ENCODE data around the gene SGCA.

Gene SGCA

DNA sequence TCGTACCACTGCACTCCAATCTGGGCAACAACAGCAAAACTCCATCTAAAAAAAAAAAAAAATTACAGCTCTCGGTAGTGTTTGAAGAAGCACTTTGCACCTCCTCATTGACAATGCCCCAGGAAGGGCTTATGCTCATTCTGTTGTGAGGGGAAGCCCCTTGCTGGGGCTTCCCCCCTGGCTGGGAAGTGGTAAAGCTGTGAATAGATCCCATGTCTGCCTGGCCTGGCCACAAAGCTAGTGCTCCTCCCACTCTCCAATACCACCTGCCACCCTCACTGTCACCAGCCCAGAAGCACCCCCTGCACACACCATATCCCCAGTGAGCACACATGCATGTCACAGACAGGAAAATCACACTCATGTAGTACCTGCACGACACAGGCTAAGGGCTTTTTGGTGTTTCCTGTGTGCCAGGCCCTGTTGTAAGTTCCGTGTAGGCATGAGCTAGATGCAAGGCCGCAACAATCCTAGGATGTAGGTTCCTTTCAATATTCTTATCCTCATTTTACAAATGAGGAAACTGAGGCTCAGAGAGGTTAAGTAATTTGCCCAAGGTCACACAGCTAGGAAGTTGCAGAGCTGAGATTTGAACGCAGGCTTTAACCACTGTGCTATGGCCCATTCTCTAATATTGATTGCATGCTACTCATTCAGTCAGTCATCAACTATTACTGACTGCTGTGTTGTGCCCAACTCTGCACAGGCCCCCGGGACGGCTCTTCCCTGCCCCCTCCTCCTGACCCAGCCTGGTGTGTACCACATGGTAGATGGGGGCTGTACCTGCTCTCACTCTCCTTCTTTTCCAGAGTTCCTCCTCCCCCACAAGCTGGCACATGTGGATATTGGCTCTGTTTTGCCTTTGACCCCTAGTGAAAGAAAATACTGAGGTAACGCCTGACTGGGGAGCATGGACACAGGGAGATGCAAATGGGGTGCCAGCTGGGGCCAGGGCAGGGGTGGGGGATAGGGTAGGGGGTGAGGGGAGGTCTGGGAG is 47.5 kb downstream of the SGCA start:
- Histone ChIP-seq H3K9me3 (ENCODE audit: low read length) (no peaks in the 10 kb centered on the region), H4K20me1 (ENCODE audit: insufficient read depth, low read length) (no peaks in the 10 kb centered on the region), H3K36me3 (ENCODE audit: insufficient read depth, low read length) (no peaks in the 10 kb centered on the region), H3K9ac (ENCODE audit: low read length) (no peak overlapping the region), H3K27ac (ENCODE audit: low read depth, low read length, poor library complexity, severe bottlenecking) (no peak overlapping the region), H3K4me3 (ENCODE audit: low read depth, low read length, poor library complexity, severe bottlenecking) (no peak overlapping the region), H3K79me2 (ENCODE audit: insufficient read depth, low read length) (no peaks in the 10 kb centered on the region), H3K4me1 (ENCODE audit: insufficient read depth, low read length, severe bottlenecking) (no peaks in the 10 kb centered on the region), H3K9me2 (ENCODE audit: low read depth, low read length) (no peaks in the 10 kb centered on the region), H3K27me3 (ENCODE audit: insufficient read depth, low read length) (peaks cover under 1% of the 10 kb centered on the region; the same call in 1 of the 2 replicates), H3F3A (ENCODE audit: insufficient read depth, low read length) (no peaks in the 10 kb centered on the region), H3K4me2 (ENCODE audit: low read length) (no peak overlapping the region), H2AFZ (ENCODE audit: low read length) (no peak overlapping the region)
- TF ChIP-seq, protein P1, sequence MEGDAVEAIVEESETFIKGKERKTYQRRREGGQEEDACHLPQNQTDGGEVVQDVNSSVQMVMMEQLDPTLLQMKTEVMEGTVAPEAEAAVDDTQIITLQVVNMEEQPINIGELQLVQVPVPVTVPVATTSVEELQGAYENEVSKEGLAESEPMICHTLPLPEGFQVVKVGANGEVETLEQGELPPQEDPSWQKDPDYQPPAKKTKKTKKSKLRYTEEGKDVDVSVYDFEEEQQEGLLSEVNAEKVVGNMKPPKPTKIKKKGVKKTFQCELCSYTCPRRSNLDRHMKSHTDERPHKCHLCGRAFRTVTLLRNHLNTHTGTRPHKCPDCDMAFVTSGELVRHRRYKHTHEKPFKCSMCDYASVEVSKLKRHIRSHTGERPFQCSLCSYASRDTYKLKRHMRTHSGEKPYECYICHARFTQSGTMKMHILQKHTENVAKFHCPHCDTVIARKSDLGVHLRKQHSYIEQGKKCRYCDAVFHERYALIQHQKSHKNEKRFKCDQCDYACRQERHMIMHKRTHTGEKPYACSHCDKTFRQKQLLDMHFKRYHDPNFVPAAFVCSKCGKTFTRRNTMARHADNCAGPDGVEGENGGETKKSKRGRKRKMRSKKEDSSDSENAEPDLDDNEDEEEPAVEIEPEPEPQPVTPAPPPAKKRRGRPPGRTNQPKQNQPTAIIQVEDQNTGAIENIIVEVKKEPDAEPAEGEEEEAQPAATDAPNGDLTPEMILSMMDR (IDR thresholded peaks at IDR 0.05; ENCODE audit: low read length): no peak; the same call in 1 of the 2 replicates
- TF ChIP-seq EZH2 (IDR thresholded peaks at IDR 0.05; ENCODE audit: borderline replicate concordance, low read length): no peak

DNA sequence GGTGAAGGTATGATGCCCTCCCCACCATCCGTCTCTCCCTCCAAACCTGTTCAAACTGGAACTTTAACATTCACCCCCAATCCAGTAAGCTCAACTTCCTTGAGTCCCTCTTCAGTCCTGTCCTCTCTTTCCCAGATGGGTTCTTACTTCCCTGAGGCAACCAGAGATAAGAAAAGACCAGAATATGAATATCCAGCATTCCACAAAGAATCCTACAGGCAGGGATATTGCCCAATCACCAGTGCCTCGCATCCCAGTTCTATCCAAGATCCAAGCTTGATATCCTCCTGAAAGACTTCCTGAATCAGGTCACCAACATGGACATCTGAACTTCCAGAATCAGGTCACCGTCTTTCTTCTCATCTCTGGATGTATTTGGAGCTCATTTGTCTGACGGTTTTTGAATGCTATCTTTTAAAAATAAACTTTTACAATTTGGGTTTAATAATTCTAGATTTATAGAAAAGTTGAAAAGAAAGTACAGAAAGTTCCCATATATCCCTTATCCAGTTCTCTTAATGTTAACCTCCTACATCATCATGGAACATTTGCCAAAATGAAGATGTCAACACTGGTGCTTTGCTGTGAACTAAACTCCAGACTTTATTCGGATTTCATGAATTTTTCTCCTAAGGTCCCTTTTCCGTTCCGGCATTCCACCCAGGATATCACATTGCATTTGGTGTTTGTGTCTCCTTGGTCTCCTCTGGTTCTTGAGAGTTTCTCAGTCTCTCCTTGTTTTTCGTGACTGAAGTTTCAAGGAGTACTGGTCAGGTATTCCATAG is 49.4 kb downstream of the SGCA start:
- H3K4me3 ChIP-seq (ENCODE audit: low read depth, low read length, poor library complexity, severe bottlenecking): no peak overlapping the region
- no peaks in the 10 kb centered on the region for H3K36me3 ChIP-seq (ENCODE audit: insufficient read depth, low read length)
- H3K9ac ChIP-seq (ENCODE audit: low read length): no peak overlapping the region
- TF ChIP-seq, protein P1 (IDR thresholded peaks at IDR 0.05; ENCODE audit: low read length): no peak
- no peak for TF ChIP-seq EZH2 (IDR thresholded peaks at IDR 0.05; ENCODE audit: borderline replicate concordance, low read length)
- H2AFZ ChIP-seq (ENCODE audit: low read length): no peak overlapping the region
- H3K9me2 ChIP-seq (ENCODE audit: low read depth, low read length): no peaks in the 10 kb centered on the region
- no peaks in the 10 kb centered on the region for H3K9me3 ChIP-seq (ENCODE audit: low read length)
- H3K27me3 ChIP-seq (ENCODE audit: insufficient read depth, low read length): peaks cover 9% of the 10 kb centered on the region
- H3K27ac ChIP-seq (ENCODE audit: low read depth, low read length, poor library complexity, severe bottlenecking): no peak overlapping the region
- H3K79me2 ChIP-seq (ENCODE audit: insufficient read depth, low read length): no peaks in the 10 kb centered on the region
- H4K20me1 ChIP-seq (ENCODE audit: insufficient read depth, low read length): no peaks in the 10 kb centered on the region
- no peaks in the 10 kb centered on the region for H3K4me1 ChIP-seq (ENCODE audit: insufficient read depth, low read length, severe bottlenecking)
- no peak overlapping the region for H3K4me2 ChIP-seq (ENCODE audit: low read length)
- H3F3A ChIP-seq (ENCODE audit: insufficient read depth, low read length): no peaks in the 10 kb centered on the region

DNA sequence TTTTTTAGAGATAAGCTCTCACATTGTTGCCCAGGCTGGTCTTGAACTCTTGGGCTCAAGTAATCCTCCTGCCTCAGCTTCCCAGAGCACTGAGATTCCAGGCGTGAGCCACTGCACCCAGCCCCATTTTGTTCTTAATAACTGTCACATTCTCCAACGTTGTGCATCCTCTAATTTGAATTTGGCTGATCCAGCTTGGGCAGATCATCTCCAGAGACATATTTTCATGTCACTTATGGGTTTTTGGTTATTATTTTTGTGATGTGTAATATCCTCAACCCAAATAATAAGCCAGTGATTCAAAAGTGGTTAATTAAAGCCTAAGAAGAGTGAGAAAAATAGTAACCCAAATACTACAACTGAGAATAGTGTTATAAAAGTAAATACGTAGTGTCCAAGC is 51.8 kb downstream of the SGCA start:
- Histone ChIP-seq H3K27me3 (ENCODE audit: insufficient read depth, low read length) (peaks cover 9% of the 10 kb centered on the region; the same call in 1 of the 2 replicates), H3F3A (ENCODE audit: insufficient read depth, low read length) (no peaks in the 10 kb centered on the region), H3K9me2 (ENCODE audit: low read depth, low read length) (no peaks in the 10 kb centered on the region), H3K4me3 (ENCODE audit: low read depth, low read length, poor library complexity, severe bottlenecking) (no peak overlapping the region), H3K9me3 (ENCODE audit: low read length) (no peaks in the 10 kb centered on the region), H3K9ac (ENCODE audit: low read length) (no peak overlapping the region), H3K36me3 (ENCODE audit: insufficient read depth, low read length) (no peaks in the 10 kb centered on the region), H3K27ac (ENCODE audit: low read depth, low read length, poor library complexity, severe bottlenecking) (no peak overlapping the region), H3K79me2 (ENCODE audit: insufficient read depth, low read length) (no peaks in the 10 kb centered on the region), H3K4me2 (ENCODE audit: low read length) (no peak overlapping the region), H4K20me1 (ENCODE audit: insufficient read depth, low read length) (no peaks in the 10 kb centered on the region), H2AFZ (ENCODE audit: low read length) (no peak overlapping the region), H3K4me1 (ENCODE audit: insufficient read depth, low read length, severe bottlenecking) (no peaks in the 10 kb centered on the region)
- no peak for TF ChIP-seq EZH2 (IDR thresholded peaks at IDR 0.05; ENCODE audit: borderline replicate concordance, low read length)
- TF ChIP-seq, protein P1 (IDR thresholded peaks at IDR 0.05; ENCODE audit: low read length): no peak
